H1 (cell line): ENCODE results near the gene MAP3K14. TPM values are rescaled to one million over a fixed set of nuclear protein-coding genes. Genes with fewer than 3 reads are reported as not detected.

Source experiments
- CTCF ChIA-PET: fragments of 300-600 bp; sonication (Branson Sonifier 250); formaldehyde crosslinking; loops from one replicate; lab custom pipeline; 2021; ENCODE audit not compliant: partially characterized antibody; lab: Charles Lee
- POLR2A ChIA-PET: fragments of 300-600 bp; sonication (Branson Sonifier 250); formaldehyde crosslinking; loops from one replicate; lab custom pipeline; 2021; ENCODE audit warnings: inconsistent platforms; ENCODE audit not compliant: partially characterized antibody; lab: Charles Lee
- DNase-seq, 2 experiments: peaks; one replicate each; pipeline versions ENCODE4 v3.0.0 to v3.0.0-alpha.2; 2010 to 2022; ENCODE audit warnings: low spot score in 2 of 2, low read depth in 1 of 2, mixed read lengths in 1 of 2
- FAIRE-seq: peaks from 2 replicates; lab custom pipeline; 2011; peaks lifted over from hg19 to GRCh38; lab: Jason Lieb, UNC
- H2AFZ ChIP-seq: 2 replicates; pipeline ENCODE4 v1.8.1; 2012; ENCODE audit warnings: low read length, inconsistent platforms
- H2AK5ac ChIP-seq: 2 replicates; pipeline ENCODE4 v1.6.1; 2013; ENCODE audit warnings: low read depth, low read length
- H2BK120ac ChIP-seq: replicated peaks from 2 replicates; pipeline ENCODE3; 2013; ENCODE audit warnings: low read depth, low read length, inconsistent platforms
- H2BK12ac ChIP-seq: 2 replicates; pipeline ENCODE4 v1.6.1; 2013; ENCODE audit warnings: low read depth, low read length
- H2BK15ac ChIP-seq: 2 replicates; pipeline ENCODE4 v1.6.1; 2013; ENCODE audit warnings: low read length
- H2BK20ac ChIP-seq: 2 replicates; pipeline ENCODE4 v1.6.1; 2013; ENCODE audit warnings: low read length
- H2BK5ac ChIP-seq: 2 replicates; pipeline ENCODE4 v1.6.1; 2013; ENCODE audit warnings: low read depth, low read length
- H3K14ac ChIP-seq: 2 replicates; pipeline ENCODE4 v1.6.1; 2013; ENCODE audit warnings: inconsistent platforms; ENCODE audit not compliant: insufficient read length
- H3K18ac ChIP-seq: 2 replicates; pipeline ENCODE4 v1.6.1; 2013; ENCODE audit warnings: low read length; ENCODE audit errors: extremely low read depth
- H3K23ac ChIP-seq: 2 replicates; pipeline ENCODE4 v1.6.1; 2013; ENCODE audit warnings: inconsistent platforms; ENCODE audit not compliant: insufficient read length
- H3K23me2 ChIP-seq: 2 replicates; pipeline ENCODE4 v1.6.1; 2013; ENCODE audit warnings: low read depth, low read length
- H3K27ac ChIP-seq: 2 replicates; pipeline ENCODE4 v1.6.1; 2011; ENCODE audit warnings: low read depth, low read length, inconsistent platforms
- H3K27me3 ChIP-seq, 4 experiments: replicated peaks in 1 of 4; 1 replicate in 1 of 4; 2 replicates in 3 of 4; pipeline versions ENCODE4 v1.6.1 to v1.8.1; 2011 to 2013; ENCODE audit warnings: low read length in 3 of 4, mild to moderate bottlenecking in 3 of 4, inconsistent platforms in 2 of 4, mixed read lengths in 2 of 4, moderate library complexity in 1 of 4; ENCODE audit not compliant: control insufficient read depth in 3 of 4, insufficient read depth in 3 of 4; ENCODE audit errors: extremely low read depth in 1 of 4
- H3K36me3 ChIP-seq, 4 experiments: 2 replicates each; pipeline versions ENCODE4 v1.6.1 to v1.8.1; 2011 to 2013; ENCODE audit warnings: mild to moderate bottlenecking in 4 of 4, low read length in 3 of 4, moderate library complexity in 2 of 4, control low read depth in 1 of 4, inconsistent platforms in 1 of 4; ENCODE audit not compliant: insufficient read depth in 4 of 4, control insufficient read depth in 2 of 4
- H3K4ac ChIP-seq: replicated peaks from 2 replicates; pipeline ENCODE3; 2013; ENCODE audit warnings: low read length, low read depth, mixed read lengths, inconsistent platforms; ENCODE audit not compliant: insufficient read length
- H3K4me1 ChIP-seq, 4 experiments: replicated peaks in 1 of 4; 1 replicate in 1 of 4; 2 replicates in 3 of 4; pipeline versions ENCODE4 v1.6.1 to v1.8.1; 2011 to 2013; ENCODE audit warnings: low read length in 3 of 4, inconsistent platforms in 2 of 4, mixed read lengths in 1 of 4; ENCODE audit not compliant: insufficient read depth in 4 of 4, control insufficient read depth in 3 of 4
- H3K4me2 ChIP-seq, 2 experiments: 2 replicates each; pipeline versions ENCODE4 v1.6.1 to v1.8.1; 2011 to 2013; ENCODE audit warnings: low read depth in 2 of 2, low read length in 2 of 2, control low read depth in 1 of 2, inconsistent platforms in 1 of 2, mild to moderate bottlenecking in 1 of 2; ENCODE audit not compliant: insufficient read depth in 1 of 2
- H3K4me3 ChIP-seq, 4 experiments: fragments of 200-600, 300-600 bp in 1 of 4; sonication (generic), shearing (Covaris generic), sonication (Bioruptor Twin) in 1 of 4; 2 replicates each; pipeline versions ENCODE4 v1.5.1 to v1.8.1; 2011 to 2016; ENCODE audit warnings: low read length in 4 of 4, low read depth in 3 of 4, control low read depth in 2 of 4, inconsistent platforms in 2 of 4, mild to moderate bottlenecking in 2 of 4, mixed read lengths in 1 of 4, moderate library complexity in 1 of 4; ENCODE audit not compliant: insufficient read depth in 2 of 4; ENCODE audit errors: extremely low read depth in 1 of 4
- H3K56ac ChIP-seq: replicated peaks from 2 replicates; pipeline ENCODE3; 2013; ENCODE audit warnings: low read depth, mild to moderate bottlenecking, mixed read lengths, low read length, inconsistent platforms; ENCODE audit not compliant: insufficient read length
- H3K79me1 ChIP-seq: 2 replicates; pipeline ENCODE4 v1.6.1; 2013; ENCODE audit warnings: low read depth, low read length, control low read depth
- H3K79me2 ChIP-seq, 2 experiments: 2 replicates each; pipeline versions ENCODE4 v1.6.1 to v1.8.1; 2012 to 2013; ENCODE audit warnings: low read length in 2 of 2, mild to moderate bottlenecking in 2 of 2, inconsistent platforms in 1 of 2; ENCODE audit not compliant: insufficient read depth in 2 of 2, control insufficient read depth in 1 of 2
- H3K9ac ChIP-seq, 4 experiments: replicated peaks in 1 of 4; 1 replicate in 1 of 4; 2 replicates in 3 of 4; pipeline versions ENCODE4 v1.6.1 to v1.8.1; 2011 to 2013; ENCODE audit warnings: low read depth in 3 of 4, low read length in 3 of 4, control low read depth in 2 of 4, mild to moderate bottlenecking in 2 of 4, moderate library complexity in 2 of 4, inconsistent platforms in 1 of 4; ENCODE audit errors: extremely low read depth in 1 of 4
- H3K9me3 ChIP-seq, 2 experiments: 2 replicates each; pipeline versions ENCODE4 v1.6.1 to v1.8.1; 2012 to 2013; ENCODE audit warnings: mild to moderate bottlenecking in 2 of 2, moderate library complexity in 2 of 2, control low read depth in 1 of 2, inconsistent platforms in 1 of 2, low read depth in 1 of 2, low read length in 1 of 2, mixed read lengths in 1 of 2; ENCODE audit not compliant: insufficient read depth in 2 of 2
- H4K20me1 ChIP-seq, 2 experiments: replicated peaks in 1 of 2; 2 replicates each; pipeline versions ENCODE3 to v1.8.1; 2011 to 2013; ENCODE audit warnings: inconsistent platforms in 2 of 2, low read length in 2 of 2, mild to moderate bottlenecking in 1 of 2; ENCODE audit not compliant: insufficient read depth in 2 of 2, control insufficient read depth in 1 of 2
- H4K5ac ChIP-seq: 2 replicates; pipeline ENCODE4 v1.6.1; 2013; ENCODE audit warnings: low read length, low read depth, mixed read lengths, inconsistent platforms; ENCODE audit not compliant: insufficient read length
- H4K8ac ChIP-seq: 2 replicates; pipeline ENCODE4 v1.8.0; 2013; ENCODE audit warnings: mild to moderate bottlenecking, moderate library complexity, low read length, inconsistent platforms; ENCODE audit not compliant: insufficient read depth; ENCODE audit errors: extremely low read depth
- H4K91ac ChIP-seq: replicated peaks from 2 replicates; pipeline ENCODE3; 2013; ENCODE audit warnings: low read length, mixed read lengths, inconsistent platforms; ENCODE audit not compliant: insufficient read length
- BRCA1 ChIP-seq: IDR thresholded peaks from 2 replicates; pipeline ENCODE4 v1.6.1; 2012; ENCODE audit warnings: low read depth, low read length, improper control_type of control experiment
- CTBP2 ChIP-seq: IDR thresholded peaks from 2 replicates; pipeline ENCODE4 v1.7.0; 2011; ENCODE audit warnings: borderline replicate concordance, mild to moderate bottlenecking, moderate library complexity, mixed read lengths, low read length; ENCODE audit not compliant: insufficient read depth, insufficient read length
- KDM1A ChIP-seq: fragments of 200-600, 300-600 bp; sonication (generic); IDR thresholded peaks from 2 replicates; pipeline ENCODE4 v1.7.1; 2016; ENCODE audit warnings: mild to moderate bottlenecking, low read length, borderline replicate concordance
- RAD21 ChIP-seq, 2 experiments: IDR thresholded peaks in 1 of 2; conservative IDR thresholded peaks in 1 of 2; 2 replicates each; pipeline ENCODE4 v1.6.1; 2011; ENCODE audit warnings: low read depth in 2 of 2, low read length in 2 of 2, improper control_type of control experiment in 1 of 2, inconsistent platforms in 1 of 2, mild to moderate bottlenecking in 1 of 2, moderate library complexity in 1 of 2
- SIN3A ChIP-seq, 2 experiments: IDR thresholded peaks in 1 of 2; conservative IDR thresholded peaks in 1 of 2; 2 replicates each; pipeline ENCODE4 v1.6.1; 2011 to 2012; ENCODE audit warnings: low read length in 2 of 2, improper control_type of control experiment in 1 of 2, low read depth in 1 of 2, mild to moderate bottlenecking in 1 of 2
- TBP ChIP-seq: IDR thresholded peaks from 2 replicates; pipeline ENCODE4 v1.6.1; 2011; ENCODE audit warnings: low read depth, low read length, improper control_type of control experiment
- WGBS, 2 experiments: shearing (Covaris generic) in 1 of 2; methylation state at CpG; one replicate each; pipeline versions ENCODE4 v1.1.6 to v1.1.7; 2013 to 2015; ENCODE audit warnings: low lambda C conversion rate in 2 of 2, mixed read lengths in 2 of 2, inconsistent platforms in 1 of 2, low coverage in 1 of 2, missing lambda C conversion rate in 1 of 2; ENCODE audit not compliant: insufficient replicate concordance in 2 of 2, insufficient coverage in 1 of 2, insufficient read length in 1 of 2; ENCODE audit errors: extremely low coverage in 1 of 2, missing lambda C conversion rate in 1 of 2; 5-methylcytosine and 5-hydroxymethylcytosine counted together
- polyA plus RNA-seq, 7 experiments: library from polyadenylated mRNA; depleted of rRNA in 3 of 7; stranded (reverse) in 5 of 7; unstranded in 2 of 7; fragments of >200 nt in 5 of 7; fragments of 200-250 nt in 2 of 7; gene quantifications; 1 replicate in 5 of 7; 2 replicates in 1 of 7; 4 replicates in 1 of 7; pipeline versions ENCODE4 v1.2.1 to v1.2.3, GENCODE V29; 2011 to 2013; ENCODE audit warnings: missing spikeins in 2 of 7, mixed read lengths in 2 of 7
- total RNA-seq: library from RNA; stranded (reverse); fragmentation: NEBNext Ultra II Directional; extraction: Animal tissue kit (Norgen Biotek cat#: 25700); gene quantifications from 2 replicates; pipeline ENCODE4 v1.2.1, GENCODE V29; 2021
- TF ChIP-seq, protein P1 (sequence below): IDR thresholded peaks from 2 replicates; pipeline ENCODE4 v1.6.1; 2011; ENCODE audit warnings: low read length, improper control_type of control experiment

The MAP3K14 gene
- total and polyA plus RNA-seq, 2 of the 8 experiments (the other 6 are each of a cell fraction or from before 2014, with no cell fraction given): 5.2 to 6.1 TPM

DNA sequence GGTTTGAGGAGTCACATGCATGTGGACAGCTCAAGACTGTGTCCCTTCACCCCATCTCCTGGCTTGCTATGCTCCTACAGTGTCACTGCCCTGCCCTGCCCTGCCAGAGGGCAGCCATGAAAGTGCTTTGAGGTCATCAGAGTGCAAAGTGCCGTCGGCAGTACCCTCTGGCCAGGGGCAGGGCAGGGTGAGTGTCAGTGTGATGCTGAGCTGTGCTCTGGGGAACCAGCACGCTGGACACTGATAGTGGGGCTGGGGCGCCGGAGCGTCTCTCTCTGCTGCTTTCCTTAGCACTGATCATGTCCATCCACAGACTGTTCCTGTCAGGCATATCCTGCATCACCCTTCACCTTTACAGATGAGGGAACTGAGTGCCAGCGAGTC, 53.4 kb downstream of the MAP3K14 start:
- no peak overlapping the region for H2BK5ac ChIP-seq
- no peak overlapping the region for H3K14ac ChIP-seq
- ChIA-PET POLR2A (interaction anchor here (1.2 to 4.3 kb wide), 4 partner anchors 11 to 124 kb away, joined by 3 to 16 read pairs (median 4); no protein-coding TSS in a partner anchor), CTCF (interaction anchor here (0.6 to 29.1 kb wide), 7 partner anchors 8 to 127 kb away, joined by 3 to 579 read pairs (median 6); no protein-coding TSS in a partner anchor)
- no peak overlapping the region for H3K4me3 ChIP-seq
- no peaks in the 10 kb centered on the region for H3K79me1 ChIP-seq
- no peaks in the 10 kb centered on the region for H4K20me1 ChIP-seq
- no peak overlapping the region; a peak in 1 of 4 replicates for H3K4me2 ChIP-seq
- peaks cover 0 to 5% (median 2%) of the 10 kb centered on the region in 4 experiments; a peak in 3 of 7 replicates for H3K27me3 ChIP-seq
- no peak overlapping the region; a peak in 1 of 7 replicates for H3K9ac ChIP-seq
- H3K4me1 ChIP-seq: peaks cover 4 to 10% (median 6%) of the 10 kb centered on the region in 4 experiments; a peak in 5 of 7 replicates
- no peak overlapping the region for H2AK5ac ChIP-seq
- no peaks in the 10 kb centered on the region for H3K9me3 ChIP-seq
- peaks cover 0 to 8% (median 4%) of the 10 kb centered on the region in 4 experiments; a peak in 6 of 8 replicates for H3K36me3 ChIP-seq
- no peak overlapping the region for H4K8ac ChIP-seq
- 87% methylated on average over 7 of the region's 7 CpGs; no CpG with 5 or more reads in 1 of the 2 experiments for WGBS, 2 experiments
- no peak overlapping the region for H4K5ac ChIP-seq
- no peaks in the 10 kb centered on the region for H3K79me2 ChIP-seq
- DNase-seq (no peak), FAIRE-seq (no peak)
- H2BK15ac ChIP-seq: no peak overlapping the region
- H3K56ac ChIP-seq: no peak overlapping the region
- no peak overlapping the region for H2BK12ac ChIP-seq
- H3K4ac ChIP-seq: no peak overlapping the region
- H3K18ac ChIP-seq: no peak overlapping the region
- H4K91ac ChIP-seq: no peak overlapping the region
- no peak overlapping the region for H3K27ac ChIP-seq
- H2BK20ac ChIP-seq: no peak overlapping the region
- H2BK120ac ChIP-seq: no peak overlapping the region
- peaks cover 6% of the 10 kb centered on the region for H3K23me2 ChIP-seq
- H2AFZ ChIP-seq: no peak overlapping the region
- no peak overlapping the region for H3K23ac ChIP-seq
- TF ChIP-seq KDM1A (no peak), CTBP2 (no peak), SIN3A (conservative IDR thresholded peaks at IDR 0.05 in 1 of 2, IDR thresholded peaks at IDR 0.05 in 1 of 2; ENCODE audit: low read depth in 1 of 2, low read length in 2 of 2) (no peak), RAD21 (IDR thresholded peaks at IDR 0.05 in 1 of 2, conservative IDR thresholded peaks at IDR 0.05 in 1 of 2; ENCODE audit: low read depth in 2 of 2, low read length in 2 of 2) (no peak), BRCA1 (no peak), TBP (no peak)
- TF ChIP-seq, protein P1, sequence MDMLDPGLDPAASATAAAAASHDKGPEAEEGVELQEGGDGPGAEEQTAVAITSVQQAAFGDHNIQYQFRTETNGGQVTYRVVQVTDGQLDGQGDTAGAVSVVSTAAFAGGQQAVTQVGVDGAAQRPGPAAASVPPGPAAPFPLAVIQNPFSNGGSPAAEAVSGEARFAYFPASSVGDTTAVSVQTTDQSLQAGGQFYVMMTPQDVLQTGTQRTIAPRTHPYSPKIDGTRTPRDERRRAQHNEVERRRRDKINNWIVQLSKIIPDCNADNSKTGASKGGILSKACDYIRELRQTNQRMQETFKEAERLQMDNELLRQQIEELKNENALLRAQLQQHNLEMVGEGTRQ: no peak
